HL-60 (cell line): Measurements from ENCODE around the gene DOK6.

ENCODE experiments used
- DNase-seq, 2 experiments: peaks; one replicate each; pipeline ENCODE4 v3.0.0-alpha.2; 2010 to 2020; ENCODE audit warnings: low read depth in 1 of 2, low spot score in 1 of 2
- H3K27ac ChIP-seq: fragments of 250-450 bp; sonication (Bioruptor Pico); replicated peaks from 2 replicates; pipeline ENCODE4 v1.5.1; 2020; ENCODE audit warnings: mild to moderate bottlenecking, moderate library complexity
- H3K27me3 ChIP-seq: fragments of 250-450 bp; sonication (Bioruptor Pico); 2 replicates; pipeline ENCODE4 v1.5.1; 2021; ENCODE audit warnings: mild to moderate bottlenecking, moderate library complexity; ENCODE audit not compliant: insufficient read depth, poor library complexity, severe bottlenecking
- H3K4me3 ChIP-seq: replicated peaks from 2 replicates; pipeline ENCODE4 v1.5.1; 2011; ENCODE audit warnings: mild to moderate bottlenecking, control low read depth, low read length; ENCODE audit not compliant: insufficient read depth
- CTCF ChIP-seq: IDR thresholded peaks from one replicate; pipeline ENCODE4 v1.5.1; 2011; ENCODE audit warnings: low read length, control low read depth, inconsistent platforms; ENCODE audit not compliant: insufficient read depth
- GABPA ChIP-seq: IDR thresholded peaks from 2 replicates; pipeline ENCODE4 v1.6.1; 2012; ENCODE audit warnings: low read depth
- POLR2AphosphoS5 ChIP-seq: IDR thresholded peaks from 2 replicates; pipeline ENCODE4 v1.6.1; 2012; ENCODE audit warnings: low read depth
- REST ChIP-seq: IDR thresholded peaks from 2 replicates; pipeline ENCODE4 v1.6.1; 2012; ENCODE audit warnings: low read depth; ENCODE audit not compliant: insufficient replicate concordance
- SPI1 ChIP-seq: IDR thresholded peaks from 2 replicates; pipeline ENCODE4 v1.6.1; 2012; ENCODE audit warnings: low read depth, mild to moderate bottlenecking, borderline replicate concordance

The DOK6 gene

GRCh38 chr18:69697069-69697468, 296.4 kb downstream of the DOK6 start:
- Histone ChIP-seq H3K27me3 (no peaks in the 10 kb centered on the region), H3K27ac (no peak overlapping the region), H3K4me3 (no peak overlapping the region)
- DNase-seq, result no peak
- no peak for TF ChIP-seq CTCF
- no peak for TF ChIP-seq POLR2AphosphoS5
- no peak for TF ChIP-seq REST

- Histone ChIP-seq H3K27me3 (no peaks in the 10 kb centered on the region), H3K27ac (no peak overlapping the region), H3K4me3 (no peak overlapping the region)
- TF ChIP-seq GABPA (no peak), REST (no peak), POLR2AphosphoS5 (no peak), SPI1 (no peak), CTCF (no peak)
- DNase-seq, result no peak
Observed at GRCh38 chr18:69697689-69698088, 297.0 kb downstream of the DOK6 start.

- no peak for DNase-seq
Observed at GRCh38 chr18:69701305-69701704, 300.6 kb downstream of the DOK6 start.

More at GRCh38 chr18:69701305-69701704, 300.6 kb downstream of the DOK6 start:
- TF ChIP-seq GABPA, result no peak
- no peak for TF ChIP-seq POLR2AphosphoS5
- no peak for TF ChIP-seq REST
- TF ChIP-seq SPI1, result no peak
- no peak for TF ChIP-seq CTCF
- Histone ChIP-seq H3K27ac (no peak overlapping the region), H3K4me3 (no peak overlapping the region), H3K27me3 (no peaks in the 10 kb centered on the region)
